Measurements from ENCODE around the gene PEBP1.

- TF ChIP-seq CTCF (IDR thresholded peaks at IDR 0.05; ENCODE audit: poor library complexity) (no peak), EZH2 (IDR thresholded peaks at IDR 0.05; ENCODE audit: borderline replicate concordance) (no peak), EZH2phosphoT487 (IDR thresholded peaks at IDR 0.05; ENCODE audit: low read depth, severe bottlenecking, unreplicated experiment) (no peak)
These were observed 28.2 kb upstream of the PEBP1 start for GRCh38 chr12:118107694-118108093.

All from hepatocyte (in vitro differentiated cells).